ENCODE measurements around the gene CMTM7.

DNA sequence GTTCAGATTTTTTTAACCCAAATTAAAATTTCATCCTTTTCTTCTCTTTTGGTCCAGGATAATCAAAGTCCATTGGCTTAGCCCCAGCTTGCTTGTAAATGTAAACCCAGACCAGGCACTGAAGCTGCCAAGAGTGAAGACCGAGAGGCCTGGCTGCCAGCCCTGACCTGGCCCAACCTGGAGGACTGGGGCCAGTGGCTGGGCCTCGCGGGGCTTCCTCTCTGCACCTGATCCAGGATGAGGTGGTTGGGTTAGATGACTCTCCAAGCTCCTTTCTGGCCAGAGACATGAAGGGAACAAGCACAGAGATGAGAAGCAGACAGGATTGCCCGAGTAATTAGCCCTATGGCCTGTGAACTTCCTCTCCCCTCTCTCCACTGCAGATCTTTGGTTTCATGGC lies 60.4 kb downstream of the CMTM7 start:
- TF ChIP-seq POLR2A (IDR thresholded peaks at IDR 0.05) (no peak), CTCF (IDR thresholded peaks at IDR 0.05) (no peak)
